Bronchial epithelial cell (primary cell): ENCODE results near the gene INPP5B. TPM values are rescaled to one million over a fixed set of nuclear protein-coding genes. Genes with fewer than 3 reads are reported as not detected.

Source experiments
- DNase-seq: peaks from one replicate; pipeline ENCODE4 v3.0.0-alpha.2; 2010; ENCODE audit warnings: low read depth
- FAIRE-seq: peaks from 2 replicates; lab custom pipeline; 2011; peaks lifted over from hg19 to GRCh38; lab: Jason Lieb, UNC
- H3K27me3 ChIP-seq: 2 replicates; pipeline ENCODE4 v1.5.1; 2011; ENCODE audit warnings: low read length; ENCODE audit not compliant: control insufficient read depth, insufficient read depth
- H3K36me3 ChIP-seq: 2 replicates; pipeline ENCODE4 v1.5.1; 2011; ENCODE audit warnings: low read length; ENCODE audit not compliant: control insufficient read depth, insufficient read depth
- H3K4me3 ChIP-seq: 2 replicates; pipeline ENCODE4 v1.5.1; 2011; ENCODE audit warnings: mild to moderate bottlenecking, low read depth, low read length, control low read depth
- total RNA-seq: library from RNA; depleted of rRNA; stranded (reverse); fragments of >200 nt; gene quantifications from 2 replicates; pipeline ENCODE4 v1.2.1, GENCODE V29; 2014
- TF ChIP-seq, protein P1 (sequence below): IDR thresholded peaks from 2 replicates; pipeline ENCODE4 v1.5.1; 2011; ENCODE audit warnings: mild to moderate bottlenecking, moderate library complexity, low read length, control low read depth, inconsistent platforms; ENCODE audit not compliant: insufficient read depth, severe bottlenecking

The INPP5B gene
- total RNA-seq, 1 donor from 2014 or later = 8.4 TPM

GRCh38 chr1:37840711-37841110 lies 106.1 kb downstream of the INPP5B start:
- Histone ChIP-seq H3K36me3 (peaks cover 17% of the 10 kb centered on the region), H3K4me3 (no peak overlapping the region), H3K27me3 (no peaks in the 10 kb centered on the region)
- TF ChIP-seq, protein P1, sequence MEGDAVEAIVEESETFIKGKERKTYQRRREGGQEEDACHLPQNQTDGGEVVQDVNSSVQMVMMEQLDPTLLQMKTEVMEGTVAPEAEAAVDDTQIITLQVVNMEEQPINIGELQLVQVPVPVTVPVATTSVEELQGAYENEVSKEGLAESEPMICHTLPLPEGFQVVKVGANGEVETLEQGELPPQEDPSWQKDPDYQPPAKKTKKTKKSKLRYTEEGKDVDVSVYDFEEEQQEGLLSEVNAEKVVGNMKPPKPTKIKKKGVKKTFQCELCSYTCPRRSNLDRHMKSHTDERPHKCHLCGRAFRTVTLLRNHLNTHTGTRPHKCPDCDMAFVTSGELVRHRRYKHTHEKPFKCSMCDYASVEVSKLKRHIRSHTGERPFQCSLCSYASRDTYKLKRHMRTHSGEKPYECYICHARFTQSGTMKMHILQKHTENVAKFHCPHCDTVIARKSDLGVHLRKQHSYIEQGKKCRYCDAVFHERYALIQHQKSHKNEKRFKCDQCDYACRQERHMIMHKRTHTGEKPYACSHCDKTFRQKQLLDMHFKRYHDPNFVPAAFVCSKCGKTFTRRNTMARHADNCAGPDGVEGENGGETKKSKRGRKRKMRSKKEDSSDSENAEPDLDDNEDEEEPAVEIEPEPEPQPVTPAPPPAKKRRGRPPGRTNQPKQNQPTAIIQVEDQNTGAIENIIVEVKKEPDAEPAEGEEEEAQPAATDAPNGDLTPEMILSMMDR = no peak
- no peak for DNase-seq
- no peak for FAIRE-seq

DNA sequence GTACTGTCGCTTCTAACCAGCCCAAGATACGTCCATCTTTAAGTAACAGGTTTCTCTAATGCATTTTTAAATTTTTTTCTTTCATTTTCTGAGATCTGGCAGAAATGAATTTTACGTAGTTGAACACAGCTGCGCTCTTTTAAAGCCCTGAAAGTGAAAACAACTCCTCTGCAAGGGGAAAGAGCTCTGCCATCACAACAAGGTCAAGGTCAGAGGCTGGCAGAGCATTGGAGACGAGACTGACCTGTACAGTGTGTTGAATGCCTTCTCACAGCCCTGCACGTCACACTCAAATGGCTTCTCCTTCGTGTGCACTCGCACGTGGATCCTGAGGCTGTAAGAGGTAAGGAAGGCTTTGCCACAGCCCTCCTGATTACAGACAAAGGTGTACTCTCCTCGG lies 107.2 kb downstream of the INPP5B start:
- DNase-seq (no peak), FAIRE-seq (no peak)
- TF ChIP-seq, protein P1 = no peak
- H3K36me3 ChIP-seq = peaks cover 17% of the 10 kb centered on the region
- H3K4me3 ChIP-seq = no peak overlapping the region
- no peaks in the 10 kb centered on the region for H3K27me3 ChIP-seq

GRCh38 chr1:37836788-37837187 lies 110.1 kb downstream of the INPP5B start:
- TF ChIP-seq, protein P1 = no peak
- peaks cover 27% of the 10 kb centered on the region for H3K36me3 ChIP-seq
- no peaks in the 10 kb centered on the region for H3K27me3 ChIP-seq
- FAIRE-seq (no peak), DNase-seq (no peak)
- H3K4me3 ChIP-seq = no peak overlapping the region

GRCh38 chr1:37831809-37832208 lies 115.0 kb downstream of the INPP5B start:
- no peak for FAIRE-seq
- Histone ChIP-seq H3K36me3 (peaks cover 17% of the 10 kb centered on the region), H3K27me3 (no peaks in the 10 kb centered on the region)

DNA sequence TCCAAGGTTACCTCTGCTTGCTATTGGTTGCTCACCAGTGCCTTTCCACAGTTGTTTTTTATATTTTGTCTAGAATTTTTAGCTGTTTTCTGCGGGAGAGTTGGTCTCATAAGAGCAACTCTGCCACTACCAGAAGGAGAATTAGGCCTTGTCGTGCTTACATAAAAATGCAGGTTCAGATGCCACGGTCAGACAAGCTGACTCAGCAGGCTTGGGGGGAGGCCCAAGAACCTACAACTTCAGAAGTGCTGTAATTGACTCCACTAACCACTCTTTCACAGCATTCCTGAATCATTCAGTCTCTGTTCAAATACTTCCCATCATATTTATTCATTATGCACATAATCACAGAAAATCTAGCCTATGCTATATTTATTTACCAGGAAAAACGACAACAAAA lies 115.7 kb downstream of the INPP5B start:
- no peak for FAIRE-seq

More at GRCh38 chr1:37831809-37832208, 115.0 kb downstream of the INPP5B start:
- no peak for DNase-seq
- H3K4me3 ChIP-seq = no peak overlapping the region
- TF ChIP-seq, protein P1 = no peak

More for the DNA sequence above, 115.7 kb downstream of the INPP5B start:
- no peak for DNase-seq
- peaks cover 17% of the 10 kb centered on the region for H3K36me3 ChIP-seq
- no peaks in the 10 kb centered on the region for H3K27me3 ChIP-seq
- no peak overlapping the region for H3K4me3 ChIP-seq
- TF ChIP-seq, protein P1 = no peak
